GM19351 (cell line): Measurements from ENCODE around the gene NFIX.

Experiments
- ATAC-seq: cut with Tn5 transposase; IDR thresholded peaks from one replicate; pipeline ENCODE4 v1.9.1; 2021; ENCODE audit warnings: mild to moderate bottlenecking, moderate library complexity; ENCODE audit not compliant: unreplicated experiment

NFIX gene

GRCh38 chr19:13139633-13140311, 144.5 kb downstream of the NFIX start:
- ATAC-seq: no peak

GRCh38 chr19:13146763-13147563, 151.7 kb downstream of the NFIX start:
- ATAC-seq: no peak
